Measurements from ENCODE around the gene IPPK.

The IPPK gene

GRCh38 chr9:92639124-92639523 is 30.8 kb downstream of the IPPK start:
- no peaks in the 10 kb centered on the region for H3K27me3 ChIP-seq (replicated peaks; ENCODE audit: insufficient read depth, low read length)
- DNase-seq = no peak
- no peak overlapping the region for H3K4me3 ChIP-seq (ENCODE audit: low read length)
- H2AFZ ChIP-seq (ENCODE audit: low read length) = no peak overlapping the region
- no peaks in the 10 kb centered on the region for H4K20me1 ChIP-seq (ENCODE audit: insufficient read depth, low read length)
- H3K36me3 ChIP-seq (replicated peaks; ENCODE audit: insufficient read depth, low read length) = peaks cover 5% of the 10 kb centered on the region; the same call in 1 of the 2 replicates
- H3F3A ChIP-seq (ENCODE audit: insufficient read depth, low read length) = no peaks in the 10 kb centered on the region
- no peaks in the 10 kb centered on the region for H3K9me3 ChIP-seq (replicated peaks; ENCODE audit: insufficient read depth, low read length)
- TF ChIP-seq CTCF (IDR thresholded peaks at IDR 0.05; ENCODE audit: low read length) = no peak
- H3K79me2 ChIP-seq (ENCODE audit: low read length) = peaks cover 8% of the 10 kb centered on the region; the same call in 1 of the 2 replicates
- no peak overlapping the region for H3K4me2 ChIP-seq (ENCODE audit: low read depth, low read length)
- H3K9ac ChIP-seq (ENCODE audit: low read length) = no peak overlapping the region
- no peaks in the 10 kb centered on the region for H3K4me1 ChIP-seq (ENCODE audit: low read length)
- no peaks in the 10 kb centered on the region for H3K9me2 ChIP-seq (replicated peaks; ENCODE audit: insufficient read depth, low read length)
- H3K27ac ChIP-seq (ENCODE audit: low read length) = no peak overlapping the region

- H3K36me3 ChIP-seq (replicated peaks; ENCODE audit: insufficient read depth, low read length) = peaks cover 4% of the 10 kb centered on the region; the same call in 1 of the 2 replicates
Measured at GRCh38 chr9:92638621-92639101, 31.3 kb downstream of the IPPK start.

DNA sequence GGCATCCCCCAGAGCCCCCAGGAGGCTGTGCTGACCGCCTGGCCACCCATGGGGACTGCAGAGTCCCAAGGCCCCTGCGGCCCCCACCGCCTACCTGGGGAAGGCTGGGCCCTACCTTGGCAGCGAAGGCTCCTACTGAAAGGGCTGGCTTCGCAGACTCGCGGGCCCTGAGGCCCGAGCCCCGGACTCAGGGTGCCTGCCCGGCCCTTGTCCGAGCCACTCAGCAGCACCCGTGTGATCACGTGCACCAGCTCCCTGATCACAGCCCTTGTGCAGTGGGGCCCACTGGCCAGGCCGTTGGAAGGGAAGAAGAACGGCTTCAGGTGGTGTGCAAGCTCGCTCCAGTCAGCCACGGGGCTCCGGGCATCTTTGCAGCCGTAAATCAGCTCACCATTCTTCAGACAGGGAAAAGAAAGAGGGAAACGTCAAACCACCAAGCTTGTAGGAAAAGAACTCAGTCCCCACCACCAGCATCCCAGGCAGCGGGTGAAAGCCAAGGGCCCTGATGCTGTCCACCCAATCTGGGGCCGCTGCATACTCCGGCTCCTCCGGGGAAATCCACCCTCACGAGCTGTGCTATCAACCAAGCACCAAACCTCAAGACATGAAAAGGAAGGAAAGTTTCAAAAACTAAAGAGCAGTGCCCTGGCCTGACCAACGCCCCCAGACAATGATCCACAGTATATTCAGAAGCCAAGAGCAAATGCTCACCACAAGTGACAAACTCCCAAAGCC is 31.9 kb downstream of the IPPK start:
- no peaks in the 10 kb centered on the region for H3K9me3 ChIP-seq (replicated peaks; ENCODE audit: insufficient read depth, low read length)
- DNase-seq = no peak
- no peak overlapping the region for H3K27ac ChIP-seq (ENCODE audit: low read length)
- H2AFZ ChIP-seq (ENCODE audit: low read length) = no peak overlapping the region
- H3K4me3 ChIP-seq (ENCODE audit: low read length) = no peak overlapping the region
- H3K9me2 ChIP-seq (replicated peaks; ENCODE audit: insufficient read depth, low read length) = no peaks in the 10 kb centered on the region
- 0 out of 2 replicates have a peak, but pooled peaks cover 4% of the 10 kb centered on the region for H3K79me2 ChIP-seq (ENCODE audit: low read length)
- no peaks in the 10 kb centered on the region for H3F3A ChIP-seq (ENCODE audit: insufficient read depth, low read length)
- no peak overlapping the region for H3K4me2 ChIP-seq (ENCODE audit: low read depth, low read length)
- TF ChIP-seq CTCF (IDR thresholded peaks at IDR 0.05; ENCODE audit: low read length) = no peak
- TF ChIP-seq EZH2phosphoT487 (IDR thresholded peaks at IDR 0.05; ENCODE audit: low read length) = no peak
- no peak for TF ChIP-seq EZH2 (optimal IDR thresholded peaks at IDR 0.05; ENCODE audit: low read depth, low read length)
- no peaks in the 10 kb centered on the region for H3K36me3 ChIP-seq (replicated peaks; ENCODE audit: insufficient read depth, low read length)
- H3K4me1 ChIP-seq (ENCODE audit: low read length) = no peaks in the 10 kb centered on the region
- no peak overlapping the region for H3K9ac ChIP-seq (ENCODE audit: low read length)
- no peaks in the 10 kb centered on the region for H4K20me1 ChIP-seq (ENCODE audit: insufficient read depth, low read length)
- no peaks in the 10 kb centered on the region for H3K27me3 ChIP-seq (replicated peaks; ENCODE audit: insufficient read depth, low read length)

More at GRCh38 chr9:92638621-92639101, 31.3 kb downstream of the IPPK start:
- Histone ChIP-seq H3K27me3 (replicated peaks; ENCODE audit: insufficient read depth, low read length) (no peaks in the 10 kb centered on the region), H3K9me3 (replicated peaks; ENCODE audit: insufficient read depth, low read length) (no peaks in the 10 kb centered on the region), H3K27ac (ENCODE audit: low read length) (no peak overlapping the region), H3K4me2 (ENCODE audit: low read depth, low read length) (no peak overlapping the region), H3K9me2 (replicated peaks; ENCODE audit: insufficient read depth, low read length) (no peaks in the 10 kb centered on the region), H3F3A (ENCODE audit: insufficient read depth, low read length) (no peaks in the 10 kb centered on the region), H3K79me2 (ENCODE audit: low read length) (0 out of 2 replicates have a peak, but pooled peaks cover 8% of the 10 kb centered on the region), H3K4me1 (ENCODE audit: low read length) (no peaks in the 10 kb centered on the region), H3K4me3 (ENCODE audit: low read length) (no peak overlapping the region), H2AFZ (ENCODE audit: low read length) (no peak overlapping the region), H3K9ac (ENCODE audit: low read length) (no peak overlapping the region), H4K20me1 (ENCODE audit: insufficient read depth, low read length) (no peaks in the 10 kb centered on the region)
- TF ChIP-seq EZH2phosphoT487 (IDR thresholded peaks at IDR 0.05; ENCODE audit: low read length) (no peak), CTCF (IDR thresholded peaks at IDR 0.05; ENCODE audit: low read length) (no peak), EZH2 (optimal IDR thresholded peaks at IDR 0.05; ENCODE audit: low read depth, low read length) (no peak)
- no peak for DNase-seq
